SU-DHL-6 (cell line): Measurements from ENCODE around the gene IL7R.

Experiments used
- H2AFZ ChIP-seq: fragments of 200-600 bp; sonication (generic); 2 replicates; pipeline ENCODE4 v1.6.1; 2014; ENCODE audit warnings: low read depth, mild to moderate bottlenecking, moderate library complexity, mixed read lengths, antibody characterized with exemption, low read length; ENCODE audit not compliant: severe bottlenecking
- H3F3A ChIP-seq: fragments of 200-600 bp; shearing (Covaris generic); 2 replicates; pipeline ENCODE4 v1.6.0; 2016; ENCODE audit warnings: antibody characterized with exemption, mild to moderate bottlenecking; ENCODE audit not compliant: insufficient read depth
- H3K27ac ChIP-seq: fragments of 200-600 bp; sonication (generic); 2 replicates; pipeline ENCODE4 v1.5.1; 2016; ENCODE audit warnings: low read depth, mild to moderate bottlenecking, low read length, moderate library complexity, mixed read lengths
- H3K27me3 ChIP-seq: fragments of 200-600 bp; sonication (generic), shearing (Covaris generic); 2 replicates; pipeline ENCODE4 v1.6.0; 2014; ENCODE audit warnings: mild to moderate bottlenecking, low read length
- H3K36me3 ChIP-seq: fragments of 200-600 bp; sonication (generic); 2 replicates; pipeline ENCODE4 v1.6.1; 2014; ENCODE audit warnings: mild to moderate bottlenecking, low read length, mixed read lengths
- H3K4me2 ChIP-seq: fragments of 300-600, 200-600 bp; shearing (Covaris generic), sonication (generic); 2 replicates; pipeline ENCODE4 v1.6.0; 2014; ENCODE audit warnings: low read length, low read depth, mild to moderate bottlenecking; ENCODE audit not compliant: poor library complexity, severe bottlenecking
- H3K4me3 ChIP-seq: fragments of 200-600 bp; sonication (generic); 2 replicates; pipeline ENCODE4 v1.5.1; 2014; ENCODE audit warnings: antibody characterized with exemption, low read length, mild to moderate bottlenecking, mixed read lengths; ENCODE audit not compliant: insufficient read depth, poor library complexity, severe bottlenecking
- H3K79me2 ChIP-seq: fragments of 200-600 bp; sonication (generic); 2 replicates; pipeline ENCODE4 v1.6.1; 2014; ENCODE audit warnings: mild to moderate bottlenecking, low read length, moderate library complexity; ENCODE audit not compliant: insufficient read depth
- H3K9ac ChIP-seq: fragments of 200-600 bp; sonication (generic); 2 replicates; pipeline ENCODE4 v1.7.0; 2014; ENCODE audit warnings: mild to moderate bottlenecking, low read length
- H3K9me2 ChIP-seq: fragments of 200-600 bp; sonication (generic); replicated peaks from 2 replicates; pipeline ENCODE4 v1.6.1; 2014; ENCODE audit warnings: low read length; ENCODE audit not compliant: insufficient read depth
- H3K9me3 ChIP-seq: fragments of 200-600 bp; sonication (generic); 2 replicates; pipeline ENCODE4 v1.6.1; 2014; ENCODE audit warnings: low read length, mixed read lengths; ENCODE audit not compliant: insufficient read depth
- H4K20me1 ChIP-seq: fragments of 200-600 bp; sonication (generic); 2 replicates; pipeline ENCODE4 v1.6.1; 2014; ENCODE audit warnings: low read depth, mild to moderate bottlenecking, antibody characterized with exemption, low read length, moderate library complexity, mixed read lengths
- EZH2phosphoT487 ChIP-seq: fragments of 200-600 bp; sonication (generic), shearing (Covaris generic); conservative IDR thresholded peaks from 2 replicates; pipeline ENCODE4 v1.6.1; 2018; ENCODE audit warnings: mild to moderate bottlenecking, antibody characterized with exemption, low read length, moderate library complexity, mixed read lengths
- TF ChIP-seq, protein P1 (sequence below): fragments of 200-600 bp; sonication (generic); IDR thresholded peaks from one replicate; pipeline ENCODE4 v1.5.1; 2017; ENCODE audit warnings: antibody characterized with exemption, mild to moderate bottlenecking, low read length, moderate library complexity; ENCODE audit not compliant: insufficient read depth, poor library complexity, severe bottlenecking

IL7R gene

DNA sequence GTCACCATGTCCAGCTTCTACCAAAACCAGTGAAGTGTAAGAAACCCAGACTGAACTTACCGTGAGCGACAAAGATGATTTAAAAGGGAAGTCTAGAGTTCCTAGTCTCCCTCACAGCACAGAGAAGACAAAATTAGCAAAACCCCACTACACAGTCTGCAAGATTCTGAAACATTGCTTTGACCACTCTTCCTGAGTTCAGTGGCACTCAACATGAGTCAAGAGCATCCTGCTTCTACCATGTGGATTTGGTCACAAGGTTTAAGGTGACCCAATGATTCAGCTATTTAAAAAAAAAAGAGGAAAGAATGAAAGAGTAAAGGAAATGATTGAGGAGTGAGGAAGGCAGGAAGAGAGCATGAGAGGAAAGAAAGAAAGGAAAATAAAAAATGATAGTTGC, 19.8 kb downstream of the IL7R start:
- H2AFZ ChIP-seq = no peak overlapping the region
- H3K4me2 ChIP-seq = no peak overlapping the region

DNA sequence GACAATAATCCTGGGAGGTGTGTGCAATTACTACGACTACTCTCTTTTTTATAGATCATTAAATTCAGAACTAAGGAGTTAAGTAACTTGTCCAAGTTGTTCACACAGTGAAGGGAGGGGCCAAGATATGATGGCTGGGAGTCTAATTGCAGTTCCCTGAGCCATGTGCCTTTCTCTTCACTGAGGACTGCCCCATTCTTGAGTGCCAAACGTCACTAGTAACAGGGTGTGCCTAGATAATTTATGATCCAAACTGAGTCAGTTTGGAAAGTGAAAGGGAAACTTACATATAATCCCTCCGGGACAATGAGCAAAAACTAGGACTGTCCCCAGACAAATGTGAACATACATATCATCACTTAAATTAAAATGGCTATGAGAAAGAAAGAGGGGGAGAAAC, 20.2 kb downstream of the IL7R start:
- no peaks in the 10 kb centered on the region for H4K20me1 ChIP-seq
- no peak overlapping the region for H3K4me3 ChIP-seq
- H3K27me3 ChIP-seq = no peaks in the 10 kb centered on the region
- TF ChIP-seq, protein P1, sequence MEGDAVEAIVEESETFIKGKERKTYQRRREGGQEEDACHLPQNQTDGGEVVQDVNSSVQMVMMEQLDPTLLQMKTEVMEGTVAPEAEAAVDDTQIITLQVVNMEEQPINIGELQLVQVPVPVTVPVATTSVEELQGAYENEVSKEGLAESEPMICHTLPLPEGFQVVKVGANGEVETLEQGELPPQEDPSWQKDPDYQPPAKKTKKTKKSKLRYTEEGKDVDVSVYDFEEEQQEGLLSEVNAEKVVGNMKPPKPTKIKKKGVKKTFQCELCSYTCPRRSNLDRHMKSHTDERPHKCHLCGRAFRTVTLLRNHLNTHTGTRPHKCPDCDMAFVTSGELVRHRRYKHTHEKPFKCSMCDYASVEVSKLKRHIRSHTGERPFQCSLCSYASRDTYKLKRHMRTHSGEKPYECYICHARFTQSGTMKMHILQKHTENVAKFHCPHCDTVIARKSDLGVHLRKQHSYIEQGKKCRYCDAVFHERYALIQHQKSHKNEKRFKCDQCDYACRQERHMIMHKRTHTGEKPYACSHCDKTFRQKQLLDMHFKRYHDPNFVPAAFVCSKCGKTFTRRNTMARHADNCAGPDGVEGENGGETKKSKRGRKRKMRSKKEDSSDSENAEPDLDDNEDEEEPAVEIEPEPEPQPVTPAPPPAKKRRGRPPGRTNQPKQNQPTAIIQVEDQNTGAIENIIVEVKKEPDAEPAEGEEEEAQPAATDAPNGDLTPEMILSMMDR = no peak
- TF ChIP-seq EZH2phosphoT487 = no peak
- no peak overlapping the region for H3K4me2 ChIP-seq
- no peaks in the 10 kb centered on the region for H3K79me2 ChIP-seq
- H3K36me3 ChIP-seq = no peaks in the 10 kb centered on the region
- no peak overlapping the region for H3K9ac ChIP-seq
- H2AFZ ChIP-seq = no peak overlapping the region
- no peak overlapping the region for H3K27ac ChIP-seq
- no peaks in the 10 kb centered on the region for H3K9me3 ChIP-seq
- no peaks in the 10 kb centered on the region; the same call in 1 of the 2 replicates for H3K9me2 ChIP-seq
- H3F3A ChIP-seq = no peaks in the 10 kb centered on the region

More for the DNA sequence above, 19.8 kb downstream of the IL7R start:
- Histone ChIP-seq H4K20me1 (no peaks in the 10 kb centered on the region), H3K27ac (no peak overlapping the region), H3K4me3 (no peak overlapping the region), H3K36me3 (no peaks in the 10 kb centered on the region), H3K9me2 (no peaks in the 10 kb centered on the region; the same call in 1 of the 2 replicates), H3K9ac (no peak overlapping the region), H3K27me3 (no peaks in the 10 kb centered on the region), H3K9me3 (no peaks in the 10 kb centered on the region), H3K79me2 (no peaks in the 10 kb centered on the region), H3F3A (no peaks in the 10 kb centered on the region)
- no peak for TF ChIP-seq EZH2phosphoT487
- TF ChIP-seq, protein P1 = no peak

DNA sequence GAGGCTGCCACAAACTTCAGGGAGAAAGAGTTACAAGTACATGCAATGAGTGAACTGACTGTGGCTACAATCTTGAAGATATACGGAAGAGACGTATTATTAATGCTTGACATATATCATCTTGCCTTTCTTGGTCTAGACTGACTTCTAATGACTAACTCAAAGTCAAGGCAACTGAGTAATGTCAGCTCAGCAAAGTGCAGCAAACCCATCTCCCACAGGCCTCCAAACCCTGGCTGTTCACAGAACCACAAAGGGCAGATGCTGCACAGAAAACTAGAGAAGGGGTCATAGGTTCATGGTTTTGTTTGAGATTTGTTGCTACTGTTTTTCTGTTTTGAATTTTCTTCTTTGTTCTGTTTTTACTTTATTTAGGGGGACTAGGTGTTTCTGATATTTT, 21.0 kb downstream of the IL7R start:
- Histone ChIP-seq H2AFZ (no peak overlapping the region), H3F3A (no peaks in the 10 kb centered on the region), H3K4me3 (no peak overlapping the region), H3K79me2 (no peaks in the 10 kb centered on the region), H3K4me2 (no peak overlapping the region), H3K9me2 (no peaks in the 10 kb centered on the region; the same call in 1 of the 2 replicates), H4K20me1 (no peaks in the 10 kb centered on the region), H3K27ac (no peak overlapping the region), H3K36me3 (no peaks in the 10 kb centered on the region), H3K9me3 (no peaks in the 10 kb centered on the region), H3K27me3 (no peaks in the 10 kb centered on the region), H3K9ac (no peak overlapping the region)
- TF ChIP-seq, protein P1 = no peak
- no peak for TF ChIP-seq EZH2phosphoT487
